NCI-H2227 (cell line): ENCODE measurements around the gene TBR1.

Experiments used
- DNase-seq: peaks from one replicate; lab custom pipeline; 2025; ENCODE audit not compliant: unreplicated experiment; lab: John Stamatoyannopoulos, UW

Gene TBR1

GRCh38 chr2:161415987-161416707 lies at the start of gene TBR1:
Gene TBR1 (plus strand): TSS chr2:161416297. CDS start chr2:161416411, 114 bp downstream.
- DNase-seq: peak; percentile 54

DNA sequence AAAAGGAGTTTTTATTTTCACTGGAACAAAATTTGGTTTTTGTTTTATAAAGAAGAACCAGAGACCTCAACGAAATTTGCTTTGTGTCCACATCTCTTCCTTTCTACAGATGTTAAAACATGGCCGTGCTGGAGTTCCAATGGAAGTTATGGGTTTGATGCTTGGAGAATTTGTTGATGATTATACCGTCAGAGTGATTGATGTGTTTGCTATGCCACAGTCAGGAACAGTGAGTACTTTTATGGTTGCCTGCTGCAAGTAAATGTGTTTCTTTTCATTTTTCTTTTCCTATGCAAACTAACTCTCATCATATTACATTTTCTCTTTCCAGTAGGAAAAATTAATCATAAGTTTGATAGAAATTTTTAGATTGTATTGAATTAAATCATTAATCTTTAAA lies 48.4 kb upstream of the TBR1 start:
- DNase-seq: no peak

GRCh38 chr2:161369311-161369710 lies 46.8 kb upstream of the TBR1 start:
- no peak for DNase-seq

GRCh38 chr2:161370981-161371380 lies 45.1 kb upstream of the TBR1 start:
- DNase-seq: no peak

GRCh38 chr2:161371869-161372268 lies 44.2 kb upstream of the TBR1 start:
- no peak for DNase-seq

DNA sequence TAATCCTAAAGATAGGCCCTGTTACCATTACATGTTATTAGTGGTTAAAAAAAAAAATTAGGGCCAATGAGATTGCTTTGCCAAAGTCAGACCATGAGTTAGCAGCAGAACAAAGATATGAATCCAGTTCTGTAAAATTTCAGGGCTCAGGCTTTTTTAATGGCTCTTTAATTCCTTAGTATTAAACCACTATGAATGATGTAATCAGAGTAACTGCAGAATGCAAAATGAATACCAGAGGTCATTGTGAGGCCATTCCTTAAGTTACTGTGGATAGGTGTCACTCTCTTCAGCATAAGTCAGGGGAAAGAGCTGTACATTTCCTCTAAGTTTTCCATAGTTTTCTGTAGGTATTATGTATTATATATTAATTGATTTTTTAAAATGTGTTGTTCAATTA lies 42.2 kb upstream of the TBR1 start:
- no peak for DNase-seq

DNA sequence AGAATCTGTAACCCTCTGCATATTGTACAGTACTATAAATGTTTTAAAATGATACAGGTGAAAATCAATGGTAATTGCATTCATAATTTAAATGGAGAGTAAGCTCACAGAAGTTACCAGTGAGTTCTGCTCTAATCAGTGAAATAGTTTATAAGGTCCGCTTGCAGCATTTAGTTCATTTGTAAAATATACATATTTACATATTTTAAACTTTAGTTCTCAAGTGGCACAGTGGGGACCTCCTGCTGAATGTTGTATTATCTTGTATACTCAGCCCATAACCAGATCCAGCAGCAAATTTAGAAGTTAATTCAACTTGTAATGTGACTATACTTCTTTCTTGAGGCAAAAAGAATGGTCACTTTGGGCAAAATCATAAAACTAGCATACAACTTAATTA lies 41.7 kb upstream of the TBR1 start:
- no peak for DNase-seq

DNA sequence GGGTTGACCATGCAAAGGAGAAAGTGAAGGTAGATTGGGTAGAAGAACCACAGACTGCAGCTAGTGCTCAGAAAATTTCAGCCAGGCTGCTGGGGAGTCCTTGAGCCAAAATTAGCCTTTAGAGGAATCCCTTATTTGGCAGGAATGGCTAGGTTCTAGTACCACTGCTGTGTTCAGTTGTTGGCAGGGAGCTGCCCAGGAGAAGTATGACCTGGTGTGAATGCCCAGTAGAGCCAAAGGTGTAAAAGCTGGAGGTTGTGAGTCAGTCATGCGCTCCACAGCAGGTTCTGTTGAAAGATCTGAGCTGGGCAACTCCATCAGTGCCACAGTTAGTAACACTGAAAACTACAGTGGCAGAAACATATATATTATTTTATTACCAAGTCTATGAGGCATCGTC lies 36.4 kb upstream of the TBR1 start:
- no peak for DNase-seq

DNA sequence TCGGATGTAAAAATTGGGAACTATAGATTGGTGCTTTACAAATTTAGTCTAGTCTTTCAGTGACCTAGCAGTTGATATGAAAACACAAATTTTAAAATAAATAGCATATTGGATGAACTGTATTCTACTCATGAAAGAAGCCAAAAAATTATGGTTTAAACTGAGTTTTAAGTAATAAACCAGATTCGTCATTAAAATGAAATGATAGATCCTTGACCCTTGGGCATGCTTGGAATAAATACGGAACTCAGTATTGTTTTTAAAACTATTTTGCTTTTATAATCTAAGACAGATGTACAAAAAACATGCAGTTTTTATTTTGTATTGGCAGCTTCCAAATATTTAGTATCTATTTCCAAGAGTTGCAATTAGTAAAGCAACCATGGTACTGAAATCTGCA lies 34.6 kb upstream of the TBR1 start:
- DNase-seq: no peak

GRCh38 chr2:161382747-161383146 lies 33.4 kb upstream of the TBR1 start:
- no peak for DNase-seq

DNA sequence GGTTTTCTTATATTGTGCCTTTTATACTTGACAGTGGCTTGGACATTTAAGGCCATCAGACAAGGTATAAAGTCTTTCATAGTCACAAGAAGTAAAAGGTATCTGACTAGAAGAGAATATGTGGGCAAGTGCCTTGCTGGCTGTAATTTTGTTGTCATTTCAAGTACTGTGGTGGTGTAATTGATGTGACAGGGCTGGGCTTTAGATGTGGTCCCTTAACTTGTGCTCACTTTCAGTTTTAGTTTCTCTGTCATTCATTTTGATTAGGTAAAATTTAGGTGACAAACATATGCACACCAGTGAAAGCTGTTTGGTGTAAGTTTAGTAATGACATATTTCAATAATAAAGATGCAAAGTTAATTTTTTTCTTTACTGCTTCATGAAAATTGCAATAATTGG lies 31.2 kb upstream of the TBR1 start:
- peak; percentile 58 for DNase-seq

- no peak for DNase-seq
Measured at GRCh38 chr2:161386228-161386824, 29.8 kb upstream of the TBR1 start.

GRCh38 chr2:161388146-161388779 lies 27.8 kb upstream of the TBR1 start:
- DNase-seq: no peak

DNA sequence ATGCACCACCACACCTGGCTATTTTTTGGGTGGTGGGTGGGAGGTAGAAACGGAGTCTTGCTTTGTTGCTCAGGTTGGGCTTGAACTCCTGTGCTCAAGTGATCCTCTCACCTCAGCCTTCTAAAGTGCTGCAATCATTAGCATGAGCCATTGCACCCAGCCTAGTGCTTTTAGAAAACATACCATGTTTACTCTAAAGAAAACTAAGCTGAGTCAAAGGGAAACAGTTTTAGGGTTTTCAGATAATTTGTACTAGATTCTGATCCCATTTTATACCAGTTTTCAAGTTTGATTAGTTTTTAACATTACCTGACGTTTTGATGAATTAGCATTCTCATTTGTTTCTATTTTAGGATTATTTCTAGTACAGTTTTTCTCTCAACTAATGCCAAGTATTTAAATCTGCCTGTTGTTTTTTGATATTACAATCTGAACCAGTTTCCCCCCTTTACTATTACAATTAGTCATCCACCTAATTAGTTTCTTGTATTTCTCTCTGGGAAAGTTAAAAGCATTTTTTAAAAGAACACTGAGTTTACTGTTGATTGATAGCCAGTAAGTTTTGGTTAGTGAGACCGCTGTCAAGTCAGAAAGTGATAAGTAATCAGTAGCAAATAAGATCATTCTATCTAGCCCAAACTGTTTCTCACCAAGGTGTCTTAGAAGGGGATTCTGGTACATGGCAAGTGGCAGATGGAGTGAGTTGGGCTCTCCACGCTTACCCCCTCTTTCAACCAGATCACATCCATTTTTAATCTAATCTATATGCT lies 24.2 kb upstream of the TBR1 start:
- no peak for DNase-seq

DNA sequence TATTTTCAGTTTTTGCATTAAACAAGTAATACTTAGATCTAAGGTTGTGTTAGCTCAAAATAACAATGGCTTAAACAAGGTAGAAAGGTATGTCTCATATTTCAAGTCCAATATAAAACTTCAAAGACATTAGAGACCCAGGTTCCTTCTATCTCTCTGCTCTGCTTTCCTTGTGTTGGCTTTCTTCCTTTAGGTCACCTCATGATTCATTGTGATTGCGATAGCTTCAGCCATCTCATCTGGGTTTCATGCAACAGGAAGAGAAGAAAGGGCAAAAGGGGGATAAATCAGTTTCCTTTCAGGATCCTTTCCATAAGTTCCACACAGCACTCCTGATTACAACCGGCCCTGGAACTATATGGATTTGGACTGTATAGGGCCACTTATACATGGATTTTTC lies 16.0 kb upstream of the TBR1 start:
- no peak for DNase-seq

- DNase-seq: no peak
Measured at GRCh38 chr2:161402297-161402696, 13.8 kb upstream of the TBR1 start.

DNA sequence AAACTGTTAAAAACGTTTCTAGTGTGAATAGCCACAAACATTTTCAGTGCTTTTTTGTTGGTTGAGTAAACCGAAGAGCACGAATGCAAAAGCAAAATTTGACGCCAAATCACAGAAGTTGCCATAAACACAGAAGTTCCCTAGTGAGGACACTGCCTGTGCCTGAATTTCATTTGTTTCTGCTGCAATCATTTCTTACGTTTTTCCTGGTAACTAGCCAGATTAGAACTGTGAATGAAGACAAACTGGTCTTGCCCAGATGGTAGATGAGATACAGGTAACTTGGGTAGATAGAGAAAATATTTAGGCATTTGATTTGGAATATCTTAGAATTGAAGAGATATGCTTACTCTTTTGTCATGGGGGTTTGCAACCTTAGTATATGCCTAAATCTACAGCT lies 9.8 kb upstream of the TBR1 start:
- no peak for DNase-seq

- no peak for DNase-seq
Measured at GRCh38 chr2:161407597-161407996, 8.5 kb upstream of the TBR1 start.

GRCh38 chr2:161409308-161409907 lies 6.7 kb upstream of the TBR1 start:
- no peak for DNase-seq

GRCh38 chr2:161412346-161412745 lies 3.8 kb upstream of the TBR1 start:
- DNase-seq: no peak
